Left lung (tissue), 10 donors: ENCODE results near the gene RGS17. TPM values are rescaled to one million over a fixed set of nuclear protein-coding genes. Genes with fewer than 3 reads are reported as not detected.
"Not testable (repeated sequence)": the region's sequence is repeated elsewhere in the genome, so short reads cannot be mapped to it uniquely, and the experiment has no call there.

ENCODE experiments used
- ATAC-seq: fragments of 200-7000 bp; cut with Tn5 transposase; one replicate; pipeline ENCODE4 v1.9.1; 2020; ENCODE audit warnings: moderate library complexity
- DNase-seq, 4 donors: peaks; one replicate each; pipeline ENCODE4 v3.0.0-alpha.2; 2013 to 2020
- H3K27ac ChIP-seq, 2 donors: fragments of 200-600 bp; sonication (generic) in 1 of 2; one replicate each; pipeline versions ENCODE4 v1.5.0 to v1.8.0; 2020 to 2021
- H3K27me3 ChIP-seq, 2 donors: fragments of 200-600 bp; sonication (generic) in 1 of 2; one replicate each; pipeline versions ENCODE4 v1.5.0 to v1.8.0; 2020 to 2021
- H3K36me3 ChIP-seq, 2 donors: fragments of 200-600 bp; sonication (generic) in 1 of 2; one replicate each; pipeline versions ENCODE4 v1.5.0 to v1.8.0; 2020 to 2021
- H3K4me1 ChIP-seq, 2 donors: fragments of 200-600 bp; one replicate each; pipeline ENCODE4 v1.8.0; 2021
- H3K4me3 ChIP-seq, 2 donors: fragments of 200-600 bp; sonication (generic) in 1 of 2; one replicate each; pipeline versions ENCODE4 v1.5.0 to v1.8.0; 2020 to 2021; ENCODE audit warnings: mild to moderate bottlenecking in 1 of 2
- H3K9me3 ChIP-seq, 2 donors: fragments of 200-600 bp; sonication (generic) in 1 of 2; one replicate each; pipeline versions ENCODE4 v1.5.0 to v1.8.0; 2020 to 2021
- CTCF ChIP-seq, 2 donors: fragments of 200-600 bp; sonication (generic) in 1 of 2; IDR thresholded peaks; one replicate each; pipeline versions ENCODE4 v1.5.0 to v1.8.0; 2021; ENCODE audit warnings: antibody characterized with exemption in 2 of 2
- intact Hi-C, 2 donors: fragments of 100-400 bp; cut with DNase I; formaldehyde crosslinking; loops; one replicate each; pipeline versions ENCODE4 v1.11.2 to v1.14.2; 2022
- polyA plus RNA-seq, 6 donors: library from polyadenylated mRNA; unstranded; fragments of 120-200 nt; gene quantifications; one replicate each; pipeline ENCODE4 v1.2.1, GENCODE V29; 2013; ENCODE audit not compliant: insufficient read length in 6 of 6
- total RNA-seq, 2 donors: library from RNA; stranded (reverse); fragmentation: NEBNext Ultra II Directional; extraction: Animal tissue kit (Norgen Biotek cat#: 25700); gene quantifications; one replicate each; pipeline ENCODE4 v1.2.1, GENCODE V29; 2021
- donor health status: DM: no; HTN: yes; CAD: no.
- donor health status: DM: no; HTN: no; CAD: no.

The RGS17 gene
- total and polyA plus RNA-seq, 8 donors, result 0.15 to 2.7 (median 2.3) TPM

GRCh38 chr6:152986978-152987377 lies 144.1 kb downstream of the RGS17 start:
- Histone ChIP-seq H3K36me3 (peaks cover 0 to 36% of the 10 kb centered on the region in 2 donors), H3K4me1 (peaks cover 0 to 29% of the 10 kb centered on the region in 2 donors), H3K9me3 (no peaks in the 10 kb centered on the region), H3K27ac (no peak overlapping the region), H3K4me3 (no peak overlapping the region), H3K27me3 (no peaks in the 10 kb centered on the region)
- intact Hi-C loops, result no loop called here
- DNase-seq, result no peak
- no peak for TF ChIP-seq CTCF (IDR thresholded peaks at IDR 0.05)
- ATAC-seq, result no peak

- H3K36me3 ChIP-seq, result peaks cover 0 to 19% of the 10 kb centered on the region in 2 donors
- intact Hi-C loops, H3K9me3 ChIP-seq, H3K27ac ChIP-seq, H3K27me3 ChIP-seq, ATAC-seq, H3K4me3 ChIP-seq, DNase-seq: not testable (repeated sequence)
- H3K4me1 ChIP-seq, result peaks cover 0 to 40% of the 10 kb centered on the region in 2 donors
Observed at GRCh38 chr6:152985300-152985699, 145.8 kb downstream of the RGS17 start.

- H3K27ac ChIP-seq, result peak overlapping the region; percentile 89 to 94
- peak overlapping the region; percentile 50 to 81 for H3K4me3 ChIP-seq
- ATAC-seq (no peak), DNase-seq (no peak)
- no peaks in the 10 kb centered on the region for H3K9me3 ChIP-seq
- no peak for TF ChIP-seq CTCF (IDR thresholded peaks at IDR 0.05)
- intact Hi-C loops, result no loop called here
- H3K27me3 ChIP-seq, result no peaks in the 10 kb centered on the region
- peaks cover 0 to 11% of the 10 kb centered on the region in 2 donors for H3K36me3 ChIP-seq
- H3K4me1 ChIP-seq, result peaks cover 0 to 40% of the 10 kb centered on the region in 2 donors
Observed at GRCh38 chr6:152984513-152984872, 146.6 kb downstream of the RGS17 start.

- Histone ChIP-seq H3K27me3 (no peaks in the 10 kb centered on the region), H3K27ac (peak overlapping the region; percentile 89 to 94), H3K36me3 (peaks cover 0 to 10% of the 10 kb centered on the region in 2 donors), H3K4me1 (peaks cover 0 to 42% of the 10 kb centered on the region in 2 donors), H3K9me3 (no peaks in the 10 kb centered on the region), H3K4me3 (peak overlapping the region; percentile 50 to 81)
- intact Hi-C loops, result no loop called here
- ATAC-seq (peak; percentile 51), DNase-seq (peak; percentile 40 to 98 (median 90))
- peak in 1 of 2 donors; percentile 8 for TF ChIP-seq CTCF (IDR thresholded peaks at IDR 0.05)
Observed at GRCh38 chr6:152983637-152984512, 147.2 kb downstream of the RGS17 start.

- TF ChIP-seq CTCF (IDR thresholded peaks at IDR 0.05), result no peak
- ATAC-seq (peak; percentile 98), DNase-seq (peak; percentile 97 to 99 (median 98))
- Histone ChIP-seq H3K27me3 (no peaks in the 10 kb centered on the region), H3K27ac (peak within 1 kb of the TSS; percentile 89 to 94), H3K36me3 (peaks cover 0 to 10% of the 10 kb centered on the region in 2 donors), H3K9me3 (no peaks in the 10 kb centered on the region), H3K4me3 (peak within 1 kb of the TSS; percentile 50 to 81), H3K4me1 (peaks cover 0 to 48% of the 10 kb centered on the region in 2 donors)
- intact Hi-C loops, result no loop called here
Observed at GRCh38 chr6:152982904-152983636, 148.0 kb downstream of the RGS17 start, which contains the start of gene FBXO5. Gene FBXO5 (minus strand): TSS chr6:152983041. CDS start chr6:152982959, 82 bp downstream.
